Hematopoietic multipotent progenitor cell (in vitro differentiated cells): ENCODE measurements around the gene TLK2. TPM values are rescaled to one million over a fixed set of nuclear protein-coding genes. Genes with fewer than 3 reads are reported as not detected.
A peak's percentile ranks its signal among the peaks of the same experiment; 100 is the strongest.

Experiments
- DNase-seq, 3 donors: peaks; one replicate each; pipeline ENCODE4 v3.0.0-alpha.2; 2011 to 2015; ENCODE audit warnings: low read depth in 2 of 3, low spot score in 2 of 3
- total RNA-seq: library from RNA; depleted of rRNA; stranded (reverse); fragments of >200 nt; gene quantifications from one replicate; pipeline ENCODE4 v1.2.3, GENCODE V29; 2012

TLK2 gene
- total RNA-seq, 1 donor: 26.7 TPM

- no peak for DNase-seq
Observed at GRCh38 chr17:62625870-62626200, 147.2 kb downstream of the TLK2 start.

DNA sequence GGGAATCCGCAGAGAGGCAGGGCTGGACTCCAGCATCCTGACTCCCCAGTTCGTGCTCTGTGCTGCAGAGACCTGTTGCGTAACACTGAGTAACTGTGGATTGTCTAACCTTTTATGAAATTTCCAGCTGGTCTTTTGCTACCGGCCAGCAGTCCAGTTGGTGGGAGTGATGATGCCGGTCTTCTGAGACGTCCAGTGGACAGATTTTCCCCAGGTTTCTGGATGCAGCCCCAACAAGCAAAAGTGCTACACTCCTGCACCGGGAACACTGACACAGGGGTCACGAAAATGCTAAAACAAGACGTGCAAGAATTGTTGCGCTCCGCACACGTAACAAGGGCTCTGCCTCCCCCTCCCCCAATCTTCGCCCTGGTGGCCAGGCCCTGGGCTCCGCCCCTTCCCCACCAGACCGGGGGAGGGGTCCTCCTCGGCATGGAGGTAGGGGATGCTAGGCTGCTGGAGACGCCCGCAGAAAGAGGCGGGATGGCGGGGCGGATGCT is 148.1 kb downstream of the TLK2 start:
- peak in 2 of 3 donors; percentile 15 to 35 for DNase-seq

- peak in 2 of 3 donors; percentile 57 to 59 for DNase-seq
Observed at GRCh38 chr17:62627219-62627903, 148.7 kb downstream of the TLK2 start, which contains the start of gene MRC2. Gene MRC2, plus strand, starts transcription at chr17:62627670. Its CDS starts 133 bp downstream, at chr17:62627803.

- peak in 2 of 3 donors; percentile 26 to 40 for DNase-seq
Observed at GRCh38 chr17:62627904-62628633, 149.4 kb downstream of the TLK2 start.

- DNase-seq: no peak
Observed at GRCh38 chr17:62628831-62629555, 150.4 kb downstream of the TLK2 start.

DNA sequence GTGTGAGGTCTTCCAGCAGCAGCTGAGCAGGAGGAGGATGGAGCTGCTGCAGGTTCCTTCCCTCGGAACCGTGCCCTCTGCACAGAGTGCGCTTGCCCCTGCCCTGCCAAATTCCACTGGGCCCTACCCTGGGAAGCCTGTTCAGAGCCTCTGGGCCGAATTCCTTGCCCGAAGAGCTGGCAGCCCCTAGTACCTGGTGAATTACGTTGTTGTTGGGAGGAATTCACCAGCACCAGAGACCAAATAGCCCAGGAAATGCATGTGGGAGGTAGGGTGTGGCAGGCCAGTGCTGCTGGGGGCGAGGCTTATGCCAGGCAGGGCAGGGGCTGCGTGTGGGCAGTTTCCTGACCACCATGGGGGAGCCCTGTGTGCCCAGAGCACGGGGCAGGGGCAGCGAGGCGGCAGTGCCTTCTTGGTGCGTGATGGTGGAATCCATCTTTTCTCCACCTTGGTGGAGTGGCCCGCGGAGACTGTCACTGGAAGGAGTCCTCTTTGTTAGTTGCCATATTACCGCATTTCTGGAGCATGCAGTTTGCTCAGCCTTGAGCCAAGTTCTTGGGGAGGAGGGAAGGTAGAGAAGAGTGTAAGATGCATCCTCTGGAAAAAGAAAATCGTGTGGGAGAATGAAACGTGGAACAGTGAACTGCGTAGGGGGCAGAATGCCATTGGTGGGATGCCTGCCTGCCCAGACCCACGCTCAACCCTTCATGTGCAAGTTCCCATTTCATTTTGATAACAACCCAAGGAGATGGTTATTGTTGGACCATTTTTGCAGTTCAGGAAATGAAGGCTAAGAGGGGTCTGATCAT is 151.1 kb downstream of the TLK2 start:
- DNase-seq: no peak

GRCh38 chr17:62630365-62631085 is 151.9 kb downstream of the TLK2 start:
- DNase-seq: no peak

DNA sequence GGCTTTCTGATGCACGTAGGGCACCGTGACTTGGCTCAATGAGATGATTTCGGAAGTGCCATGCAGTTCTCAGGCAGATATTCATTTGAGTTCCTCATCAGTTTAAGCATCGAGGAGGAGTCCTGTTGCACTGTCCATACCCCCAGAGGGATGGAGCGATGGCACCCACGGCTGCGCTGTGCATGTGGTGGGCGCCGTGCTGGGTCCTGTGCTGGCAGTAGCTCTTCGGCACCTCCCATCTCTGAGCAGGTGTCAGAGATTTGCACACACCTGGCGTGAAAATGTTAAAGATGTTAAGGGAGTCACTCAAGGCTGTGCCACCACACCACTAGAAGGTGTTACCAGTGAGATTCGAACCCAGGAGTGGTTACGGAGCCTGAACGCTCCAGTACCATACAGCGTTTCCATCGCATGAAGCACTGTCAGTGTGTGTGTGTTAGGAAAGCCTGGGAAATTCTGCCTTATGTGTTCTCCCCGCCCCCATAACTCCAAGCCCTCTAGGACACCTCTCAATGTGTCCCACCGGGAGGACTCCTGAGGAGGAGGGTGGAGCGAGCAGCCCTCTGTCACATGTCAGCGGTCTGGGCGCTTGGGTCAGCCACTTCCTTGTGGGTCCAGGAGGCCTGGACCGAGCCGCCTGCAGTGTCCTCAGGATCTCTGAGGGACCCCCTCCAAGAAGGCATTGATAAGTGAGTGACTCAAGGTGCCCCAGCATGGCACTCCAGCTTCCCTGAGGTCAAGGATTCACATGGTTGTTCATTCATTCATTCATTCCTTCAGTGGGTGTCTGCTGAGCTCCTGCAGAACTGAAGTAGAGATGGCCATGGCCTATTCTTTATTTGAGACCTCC is 152.7 kb downstream of the TLK2 start:
- no peak for DNase-seq

GRCh38 chr17:62631936-62632924 is 153.6 kb downstream of the TLK2 start:
- DNase-seq: no peak

GRCh38 chr17:62637809-62638208 is 159.2 kb downstream of the TLK2 start:
- no peak for DNase-seq

GRCh38 chr17:62641153-62641552 is 162.5 kb downstream of the TLK2 start:
- DNase-seq: no peak

DNA sequence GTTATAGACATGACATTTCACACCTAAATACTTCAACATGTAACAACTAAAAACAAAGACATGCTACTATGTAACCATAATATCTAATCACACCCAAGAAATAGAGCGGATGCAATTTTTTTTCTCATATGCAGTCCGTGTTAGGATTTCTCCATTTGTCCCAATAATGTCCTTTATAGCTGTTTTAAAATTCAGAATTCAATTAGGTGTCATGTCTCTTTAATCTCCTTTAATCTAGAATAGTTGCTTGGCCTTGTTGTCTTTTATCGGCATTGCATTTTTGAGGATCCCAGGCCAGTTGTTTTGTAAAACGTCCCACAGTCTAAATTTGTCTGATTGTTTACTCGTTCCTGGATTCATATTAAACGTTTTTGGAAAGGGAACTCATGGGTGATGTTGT is 163.3 kb downstream of the TLK2 start:
- no peak for DNase-seq

DNA sequence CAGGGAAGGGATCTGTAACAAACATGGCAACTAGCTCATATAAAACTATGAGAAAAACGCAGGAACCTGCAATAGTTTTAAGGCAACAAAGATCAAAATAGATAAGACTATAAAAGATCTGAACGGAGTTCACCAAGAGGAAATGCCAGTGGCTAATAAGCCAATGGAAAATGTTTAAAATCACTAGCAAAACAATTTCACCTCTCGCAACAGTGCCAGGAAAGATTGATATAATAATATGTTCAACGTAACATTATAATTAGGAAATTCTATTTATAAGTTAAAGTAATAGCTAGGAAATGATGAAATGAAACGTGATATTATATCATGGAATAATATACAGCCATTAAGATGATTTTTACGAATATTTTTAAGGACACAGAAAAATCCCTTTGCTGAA is 164.9 kb downstream of the TLK2 start:
- DNase-seq: no peak

GRCh38 chr17:62644487-62645173 is 166.0 kb downstream of the TLK2 start:
- DNase-seq: no peak

DNA sequence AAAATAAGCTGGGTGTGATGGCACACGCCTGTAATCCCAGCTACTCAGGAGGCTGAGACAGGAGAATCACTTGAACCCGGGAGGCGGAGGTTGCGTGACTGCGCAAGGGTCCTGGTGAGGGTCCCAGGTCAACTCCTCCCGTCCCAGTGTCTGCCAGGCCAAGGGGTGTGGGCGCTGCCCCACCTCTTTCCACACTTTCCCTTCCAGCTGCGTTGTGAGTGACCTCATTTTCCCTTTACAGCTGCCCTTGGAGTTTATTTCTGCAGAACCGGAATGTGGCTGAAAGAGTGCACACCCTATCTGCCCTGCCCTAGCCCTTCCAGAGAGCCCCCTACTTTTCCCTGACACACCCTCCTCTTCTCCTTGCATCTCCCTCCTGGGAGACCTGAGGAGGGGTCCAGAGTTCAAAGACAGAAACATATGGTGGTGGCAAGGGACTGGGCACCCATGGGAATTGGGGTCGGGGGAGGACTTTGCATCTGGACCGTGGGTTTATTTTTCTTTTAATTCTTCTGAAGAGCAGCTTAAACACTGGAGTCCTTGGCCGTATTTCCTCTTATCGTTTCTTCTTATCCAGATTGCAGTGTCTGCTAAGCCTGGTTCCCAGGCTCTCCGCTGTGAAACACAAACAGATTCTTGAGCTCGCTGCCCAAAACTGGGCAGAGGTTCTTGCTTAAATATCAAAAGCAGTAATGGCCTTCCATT is 169.8 kb downstream of the TLK2 start:
- no peak for DNase-seq

DNA sequence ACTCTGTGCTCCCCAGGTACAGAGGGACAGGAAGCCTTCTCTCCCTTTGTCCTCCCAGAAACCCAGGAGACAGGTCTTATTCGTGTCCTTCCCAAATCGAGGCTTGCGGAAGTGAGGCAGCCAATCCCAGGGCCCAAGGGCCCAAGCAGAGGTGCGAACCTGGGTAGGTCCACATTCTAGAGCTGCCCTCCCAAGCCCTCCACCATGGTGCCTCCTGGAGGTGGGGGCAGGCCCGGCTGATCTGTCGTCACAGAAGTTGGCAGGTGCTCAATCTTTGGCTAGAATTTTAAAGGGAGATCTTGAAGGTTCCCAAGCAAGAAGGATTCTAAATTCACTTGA is 170.3 kb downstream of the TLK2 start:
- no peak for DNase-seq

DNA sequence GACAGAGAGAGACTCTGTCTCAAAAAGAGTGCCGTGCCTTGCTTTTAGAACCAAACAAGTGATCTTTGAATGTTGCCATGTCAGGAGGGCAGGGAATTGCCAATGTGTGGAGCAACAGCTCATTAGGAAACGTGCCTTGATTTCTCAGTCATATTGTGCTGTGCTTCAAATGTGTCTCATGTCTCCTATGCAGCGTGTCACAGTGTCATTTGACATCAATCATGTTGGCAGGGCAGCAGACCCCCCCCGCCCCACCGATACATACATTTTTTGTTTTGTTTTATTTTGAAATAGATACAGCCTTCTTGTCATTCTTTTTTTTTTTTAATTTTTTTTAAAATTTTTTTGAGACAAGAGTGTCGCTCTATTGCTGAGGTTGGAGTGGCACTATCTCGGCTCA is 170.9 kb downstream of the TLK2 start:
- no peak for DNase-seq
